Uterus (tissue), 2 donors: Measurements from ENCODE around the gene ANKFN1.

ENCODE experiments used
- POLR2A ChIP-seq, 2 donors: fragments of 450-650 bp; IDR thresholded peaks; one replicate each; pipeline ENCODE4 v1.6.1; 2016; ENCODE audit warnings: antibody characterized with exemption in 2 of 2, mild to moderate bottlenecking in 1 of 2, moderate library complexity in 1 of 2
- TF ChIP-seq, protein P1 (sequence below), 4 experiments: fragments of 200-600 bp in 2 of 4; fragments of 450-650 bp in 2 of 4; sonication (generic) in 2 of 4; IDR thresholded peaks; one replicate each; pipeline ENCODE4 v1.5.1; 2016 to 2019; ENCODE audit warnings: antibody characterized with exemption in 4 of 4, mild to moderate bottlenecking in 2 of 4, moderate library complexity in 1 of 4

DNA sequence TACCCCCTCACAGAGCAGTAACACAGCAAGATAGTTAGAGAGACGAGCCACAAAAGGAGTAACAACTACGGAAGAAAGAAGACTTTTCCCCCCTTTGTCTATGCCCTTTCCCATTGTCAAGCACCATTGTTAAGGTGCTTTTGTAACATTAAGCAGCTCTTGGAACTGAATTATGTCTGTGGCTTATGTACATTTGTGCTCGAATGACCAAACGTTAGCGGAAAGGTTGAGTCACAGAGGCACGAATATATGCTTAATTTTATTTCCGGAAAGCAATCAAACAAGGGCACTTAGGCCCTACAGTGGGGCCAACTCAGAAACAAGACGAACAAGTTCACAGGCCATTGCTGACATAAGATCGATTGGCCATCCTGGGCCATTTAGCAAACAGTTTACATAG, 109.5 kb downstream of the ANKFN1 start:
- TF ChIP-seq, protein P1, sequence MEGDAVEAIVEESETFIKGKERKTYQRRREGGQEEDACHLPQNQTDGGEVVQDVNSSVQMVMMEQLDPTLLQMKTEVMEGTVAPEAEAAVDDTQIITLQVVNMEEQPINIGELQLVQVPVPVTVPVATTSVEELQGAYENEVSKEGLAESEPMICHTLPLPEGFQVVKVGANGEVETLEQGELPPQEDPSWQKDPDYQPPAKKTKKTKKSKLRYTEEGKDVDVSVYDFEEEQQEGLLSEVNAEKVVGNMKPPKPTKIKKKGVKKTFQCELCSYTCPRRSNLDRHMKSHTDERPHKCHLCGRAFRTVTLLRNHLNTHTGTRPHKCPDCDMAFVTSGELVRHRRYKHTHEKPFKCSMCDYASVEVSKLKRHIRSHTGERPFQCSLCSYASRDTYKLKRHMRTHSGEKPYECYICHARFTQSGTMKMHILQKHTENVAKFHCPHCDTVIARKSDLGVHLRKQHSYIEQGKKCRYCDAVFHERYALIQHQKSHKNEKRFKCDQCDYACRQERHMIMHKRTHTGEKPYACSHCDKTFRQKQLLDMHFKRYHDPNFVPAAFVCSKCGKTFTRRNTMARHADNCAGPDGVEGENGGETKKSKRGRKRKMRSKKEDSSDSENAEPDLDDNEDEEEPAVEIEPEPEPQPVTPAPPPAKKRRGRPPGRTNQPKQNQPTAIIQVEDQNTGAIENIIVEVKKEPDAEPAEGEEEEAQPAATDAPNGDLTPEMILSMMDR (IDR thresholded peaks at IDR 0.05), result no peak
- no peak for TF ChIP-seq POLR2A (IDR thresholded peaks at IDR 0.05)
